Lower leg skin (tissue), 4 donors: ENCODE results near the gene BRD1. TPM values are rescaled to one million over a fixed set of nuclear protein-coding genes. Genes with fewer than 3 reads are reported as not detected.
A peak's percentile ranks its signal among the peaks of the same experiment; 100 is the strongest.

Source experiments
- DNase-seq, 2 donors: peaks; one replicate each; pipeline ENCODE4 v3.0.0-alpha.2; 2019; ENCODE audit warnings: low spot score in 2 of 2
- H3K4me3 ChIP-seq: fragments of 200-600 bp; sonication (generic); 2 replicates; pipeline ENCODE4 v1.5.1; 2017; ENCODE audit warnings: mild to moderate bottlenecking, low read depth; ENCODE audit not compliant: poor library complexity, severe bottlenecking
- POLR2A ChIP-seq, 2 donors: fragments of 450-650 bp; IDR thresholded peaks; one replicate each; pipeline ENCODE4 v1.6.1; 2016 to 2017; ENCODE audit warnings: antibody characterized with exemption in 2 of 2, mild to moderate bottlenecking in 1 of 2, moderate library complexity in 1 of 2
- WGBS, 2 donors: methylation state at CpG; one replicate each; pipeline ENCODE4 v1.1.5; 2018; 5-methylcytosine and 5-hydroxymethylcytosine counted together
- intact Hi-C: fragments of 100-400 bp; cut with DNase I; formaldehyde crosslinking; loops from one replicate; pipeline ENCODE4 v1.15.0; 2023; ENCODE audit warnings: low total_unique reads
- total RNA-seq, 4 donors: library from RNA; depleted of rRNA; stranded (reverse); fragments of >200 nt; gene quantifications; one replicate each; pipeline ENCODE4 v1.1.0, GENCODE V29; 2016
- TF ChIP-seq, protein P1 (sequence below), 3 donors: fragments of 450-650 bp; IDR thresholded peaks; one replicate each; pipeline ENCODE4 v1.5.1; 2016; ENCODE audit warnings: antibody characterized with exemption in 3 of 3, mild to moderate bottlenecking in 3 of 3, moderate library complexity in 2 of 3

Gene BRD1
- total RNA-seq, 4 donors from 2014 or later: 64.8 to 104 (median 89.8) TPM

DNA sequence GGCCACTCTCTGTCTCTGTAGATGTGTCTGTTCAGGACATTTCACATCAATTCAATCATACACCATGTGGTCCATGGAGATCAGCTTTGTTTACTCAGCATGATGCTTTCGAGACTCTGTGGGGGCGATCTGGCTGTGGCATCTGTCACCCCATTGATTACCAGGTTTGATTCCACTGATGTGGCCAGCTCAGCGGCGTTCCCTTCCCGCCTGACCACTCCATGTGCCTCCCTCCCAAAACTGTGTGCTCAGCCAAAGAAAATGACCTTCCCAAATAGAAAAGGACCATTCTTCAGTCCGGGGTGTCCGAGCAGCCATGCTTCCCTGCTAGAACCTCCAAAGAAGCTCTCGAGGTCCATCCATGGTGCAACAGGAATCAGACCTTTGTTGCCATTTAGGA lies 89.1 kb downstream of the BRD1 start:
- 90 to 92% methylated on average over 8 of the region's 8 CpGs for WGBS, 2 donors
- intact Hi-C loops: no loop called here
- TF ChIP-seq, protein P1, sequence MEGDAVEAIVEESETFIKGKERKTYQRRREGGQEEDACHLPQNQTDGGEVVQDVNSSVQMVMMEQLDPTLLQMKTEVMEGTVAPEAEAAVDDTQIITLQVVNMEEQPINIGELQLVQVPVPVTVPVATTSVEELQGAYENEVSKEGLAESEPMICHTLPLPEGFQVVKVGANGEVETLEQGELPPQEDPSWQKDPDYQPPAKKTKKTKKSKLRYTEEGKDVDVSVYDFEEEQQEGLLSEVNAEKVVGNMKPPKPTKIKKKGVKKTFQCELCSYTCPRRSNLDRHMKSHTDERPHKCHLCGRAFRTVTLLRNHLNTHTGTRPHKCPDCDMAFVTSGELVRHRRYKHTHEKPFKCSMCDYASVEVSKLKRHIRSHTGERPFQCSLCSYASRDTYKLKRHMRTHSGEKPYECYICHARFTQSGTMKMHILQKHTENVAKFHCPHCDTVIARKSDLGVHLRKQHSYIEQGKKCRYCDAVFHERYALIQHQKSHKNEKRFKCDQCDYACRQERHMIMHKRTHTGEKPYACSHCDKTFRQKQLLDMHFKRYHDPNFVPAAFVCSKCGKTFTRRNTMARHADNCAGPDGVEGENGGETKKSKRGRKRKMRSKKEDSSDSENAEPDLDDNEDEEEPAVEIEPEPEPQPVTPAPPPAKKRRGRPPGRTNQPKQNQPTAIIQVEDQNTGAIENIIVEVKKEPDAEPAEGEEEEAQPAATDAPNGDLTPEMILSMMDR (IDR thresholded peaks at IDR 0.05): no peak
- no peak for TF ChIP-seq POLR2A (IDR thresholded peaks at IDR 0.05)
- DNase-seq: peak in 1 of 2 donors; percentile 49
- H3K4me3 ChIP-seq: no peak overlapping the region

DNA sequence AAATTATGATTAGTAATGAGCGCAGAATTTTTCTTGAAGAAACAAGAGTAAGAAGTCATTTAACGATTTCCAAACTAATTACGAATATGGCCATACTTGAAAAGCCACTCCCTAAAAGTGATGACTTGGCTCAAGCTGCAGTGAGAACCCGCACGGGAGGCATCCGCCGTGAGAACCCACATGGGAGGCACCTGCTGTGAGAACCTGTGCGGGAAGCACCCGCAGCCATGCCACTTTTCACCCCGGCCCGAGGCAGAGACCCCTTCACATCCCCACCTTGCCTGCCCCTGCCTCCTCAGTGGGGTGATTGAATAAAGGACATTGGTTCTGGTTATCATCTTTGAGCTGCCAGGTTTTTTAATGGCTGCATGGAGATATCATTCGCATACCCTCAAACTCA lies 89.7 kb downstream of the BRD1 start:
- TF ChIP-seq, protein P1 (IDR thresholded peaks at IDR 0.05): no peak
- no peak for TF ChIP-seq POLR2A (IDR thresholded peaks at IDR 0.05)
- intact Hi-C loops: no loop called here
- H3K4me3 ChIP-seq: no peak overlapping the region
- 92 to 96% methylated on average over 12 of the region's 12 CpGs for WGBS, 2 donors
- DNase-seq: peak in 1 of 2 donors; percentile 81

DNA sequence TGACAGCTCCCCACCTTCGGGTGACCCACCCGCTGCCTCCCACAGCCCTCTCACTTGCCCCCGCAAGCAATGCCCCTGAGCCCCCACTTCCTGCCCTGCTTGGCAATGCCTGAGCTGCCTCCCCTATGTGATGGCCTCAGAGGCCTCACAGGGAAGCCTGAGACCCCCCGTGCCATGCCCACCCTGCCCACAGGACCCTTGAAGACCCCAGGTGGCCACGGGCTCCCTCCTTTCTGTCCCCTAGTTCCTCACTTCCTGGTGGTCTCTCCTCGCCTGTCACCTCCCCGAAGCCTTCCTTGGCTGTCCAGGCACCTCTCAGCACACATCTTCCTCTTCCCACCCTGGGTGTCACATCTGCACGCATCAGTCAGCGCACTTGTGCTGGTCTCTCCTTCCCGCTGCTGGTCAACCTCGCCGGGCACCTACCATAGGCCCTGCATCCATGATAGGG lies 90.5 kb downstream of the BRD1 start:
- 88 to 90% methylated on average over 10 to 12 of the region's 12 CpGs for WGBS, 2 donors

DNA sequence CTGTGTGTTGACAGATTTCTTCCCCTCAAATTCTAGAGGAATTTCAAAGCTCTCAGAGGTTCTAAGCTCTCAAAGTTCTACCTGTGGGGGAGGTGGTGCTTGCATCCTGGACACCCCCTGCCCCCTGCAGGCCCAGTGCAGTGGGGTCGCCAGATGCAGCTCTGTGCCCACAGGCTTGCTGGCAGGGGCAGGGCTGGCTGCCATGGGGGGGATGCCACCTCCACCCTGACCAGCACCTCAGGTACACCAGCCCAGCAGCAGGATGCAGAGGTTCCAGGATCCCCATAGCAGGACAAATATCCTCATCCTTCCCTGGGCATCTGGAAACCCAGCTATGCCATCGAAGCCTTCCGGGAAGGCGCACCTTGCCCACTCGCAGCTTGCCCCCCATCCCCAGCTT lies 91.1 kb downstream of the BRD1 start:
- TF ChIP-seq POLR2A (IDR thresholded peaks at IDR 0.05): no peak
- TF ChIP-seq, protein P1 (IDR thresholded peaks at IDR 0.05): no peak
- DNase-seq: peak in 1 of 2 donors; percentile 40
- 86 to 92% methylated on average over 5 of the region's 5 CpGs for WGBS, 2 donors
- no peak overlapping the region for H3K4me3 ChIP-seq
- intact Hi-C loops: no loop called here

More for the DNA sequence above, 90.5 kb downstream of the BRD1 start:
- no peak for TF ChIP-seq POLR2A (IDR thresholded peaks at IDR 0.05)
- TF ChIP-seq, protein P1 (IDR thresholded peaks at IDR 0.05): no peak
- no peak overlapping the region for H3K4me3 ChIP-seq
- DNase-seq: peak in 1 of 2 donors; percentile 53
- intact Hi-C loops: no loop called here

DNA sequence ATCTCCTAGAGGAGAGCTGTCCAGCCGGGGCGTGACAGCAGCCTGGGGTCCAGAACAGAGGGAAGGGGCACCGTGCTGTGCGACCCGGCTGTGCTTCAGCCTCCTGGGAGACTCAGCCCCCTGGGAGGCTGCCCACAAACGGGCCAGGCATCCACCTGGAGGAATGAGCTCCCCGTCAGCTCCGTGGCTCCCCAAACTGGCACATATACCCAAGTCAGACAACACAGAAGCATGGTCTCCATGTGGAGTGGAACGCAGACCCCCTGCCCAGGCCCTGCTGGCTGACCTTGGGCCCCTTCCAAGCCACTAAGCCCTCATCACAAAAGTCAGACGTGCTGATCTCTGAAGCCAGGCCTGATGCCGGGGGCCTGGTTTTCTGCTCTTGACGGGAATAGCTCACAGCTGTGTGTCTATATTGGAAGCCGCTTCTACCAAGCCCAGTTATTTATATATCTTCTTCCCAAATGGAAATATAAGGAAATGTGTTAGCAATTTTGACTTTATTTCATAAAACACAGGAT lies 91.7 kb downstream of the BRD1 start:
- intact Hi-C loops: no loop called here
- H3K4me3 ChIP-seq: no peak overlapping the region
- WGBS, 2 donors: 54 to 59% methylated on average over 13 of the region's 13 CpGs
- DNase-seq: peak in 1 of 2 donors; percentile 66
- no peak for TF ChIP-seq POLR2A (IDR thresholded peaks at IDR 0.05)
- TF ChIP-seq, protein P1 (IDR thresholded peaks at IDR 0.05): no peak

DNA sequence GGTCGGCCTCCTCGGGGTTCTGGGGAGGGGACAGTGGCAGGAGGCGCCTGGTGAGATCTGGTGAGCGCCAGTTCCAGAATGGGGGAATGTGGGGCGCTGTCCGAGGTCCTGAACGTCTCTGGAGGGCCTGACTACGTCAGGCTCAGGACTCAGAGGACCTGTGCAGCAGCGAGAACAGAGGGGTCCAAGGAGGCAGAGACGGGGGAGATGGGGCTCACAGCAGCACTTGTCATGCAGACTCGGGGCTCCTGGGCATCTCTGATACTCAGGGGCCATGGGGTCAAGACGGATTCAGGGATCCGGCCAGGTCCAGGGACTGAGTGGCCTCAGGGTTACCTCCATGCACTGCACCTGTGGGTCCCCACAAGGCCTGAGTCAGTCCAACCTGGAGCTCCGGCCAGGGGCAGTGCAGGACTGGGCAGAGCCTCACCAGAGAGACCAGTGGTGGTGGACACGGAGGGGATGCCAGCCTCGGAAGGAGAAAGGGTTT lies 92.2 kb downstream of the BRD1 start:
- no peak overlapping the region for H3K4me3 ChIP-seq
- DNase-seq: peak in 1 of 2 donors; percentile 43
- 29 to 31% methylated on average over 15 to 16 of the region's 16 CpGs for WGBS, 2 donors
- TF ChIP-seq POLR2A (IDR thresholded peaks at IDR 0.05): no peak
- TF ChIP-seq, protein P1 (IDR thresholded peaks at IDR 0.05): no peak
- intact Hi-C loops: no loop called here
